Measurements from ENCODE around the gene RNF220. TPM values are rescaled to one million over a fixed set of nuclear protein-coding genes. Genes with fewer than 3 reads are reported as not detected.

RNF220 gene
- total RNA-seq, 3 donors from 2014 or later = 130 to 140 (median 139) TPM

Other genes with a start within 250 kb of the RNF220 start
- gene DMAP1, start 191.8 kb upstream of the RNF220 start, total RNA-seq = 10 to 100 TPM; 40.4 to 50.5 (median 43.2) TPM
- 10 to 100 TPM; 66.8 to 70.8 (median 70.3) TPM for gene ERI3, start 50.0 kb upstream of the RNF220 start, total RNA-seq